ENCODE results near the gene SLC48A1. TPM values are rescaled to one million over a fixed set of nuclear protein-coding genes. Genes with fewer than 3 reads are reported as not detected.

The SLC48A1 gene
- total and polyA plus RNA-seq, 4 donors, result 6.1 to 15.4 (median 9.3) TPM

DNA sequence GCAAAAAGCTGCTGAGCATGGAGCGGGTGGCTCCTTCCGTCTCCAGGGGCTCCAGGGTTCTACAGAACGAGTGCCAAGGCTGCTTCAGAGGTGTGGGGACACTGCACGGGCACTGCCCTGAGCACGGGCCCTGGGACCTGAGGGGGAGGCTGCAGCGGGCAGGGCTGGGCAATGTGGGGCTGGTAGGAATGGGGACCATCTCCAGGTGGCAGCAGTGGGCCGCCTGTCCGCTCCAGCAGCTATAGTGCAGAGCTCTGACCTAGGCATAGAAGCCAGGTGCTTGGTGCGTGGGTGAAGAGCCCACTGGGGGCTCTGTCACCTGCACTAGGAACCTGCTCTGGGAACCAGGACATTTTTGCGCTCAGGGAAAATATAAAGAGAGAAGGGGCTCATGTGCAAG, 24.4 kb downstream of the SLC48A1 start:
- 48% methylated on average over 10 of the region's 10 CpGs for WGBS
- no peak for TF ChIP-seq TAF1 (conservative IDR thresholded peaks at IDR 0.05)
- no peak for TF ChIP-seq EGR1 (IDR thresholded peaks at IDR 0.05; ENCODE audit: low read depth in 2 of 2)
- TF ChIP-seq FOXA1 (IDR thresholded peaks at IDR 0.05), result no peak
- TF ChIP-seq, protein P1, sequence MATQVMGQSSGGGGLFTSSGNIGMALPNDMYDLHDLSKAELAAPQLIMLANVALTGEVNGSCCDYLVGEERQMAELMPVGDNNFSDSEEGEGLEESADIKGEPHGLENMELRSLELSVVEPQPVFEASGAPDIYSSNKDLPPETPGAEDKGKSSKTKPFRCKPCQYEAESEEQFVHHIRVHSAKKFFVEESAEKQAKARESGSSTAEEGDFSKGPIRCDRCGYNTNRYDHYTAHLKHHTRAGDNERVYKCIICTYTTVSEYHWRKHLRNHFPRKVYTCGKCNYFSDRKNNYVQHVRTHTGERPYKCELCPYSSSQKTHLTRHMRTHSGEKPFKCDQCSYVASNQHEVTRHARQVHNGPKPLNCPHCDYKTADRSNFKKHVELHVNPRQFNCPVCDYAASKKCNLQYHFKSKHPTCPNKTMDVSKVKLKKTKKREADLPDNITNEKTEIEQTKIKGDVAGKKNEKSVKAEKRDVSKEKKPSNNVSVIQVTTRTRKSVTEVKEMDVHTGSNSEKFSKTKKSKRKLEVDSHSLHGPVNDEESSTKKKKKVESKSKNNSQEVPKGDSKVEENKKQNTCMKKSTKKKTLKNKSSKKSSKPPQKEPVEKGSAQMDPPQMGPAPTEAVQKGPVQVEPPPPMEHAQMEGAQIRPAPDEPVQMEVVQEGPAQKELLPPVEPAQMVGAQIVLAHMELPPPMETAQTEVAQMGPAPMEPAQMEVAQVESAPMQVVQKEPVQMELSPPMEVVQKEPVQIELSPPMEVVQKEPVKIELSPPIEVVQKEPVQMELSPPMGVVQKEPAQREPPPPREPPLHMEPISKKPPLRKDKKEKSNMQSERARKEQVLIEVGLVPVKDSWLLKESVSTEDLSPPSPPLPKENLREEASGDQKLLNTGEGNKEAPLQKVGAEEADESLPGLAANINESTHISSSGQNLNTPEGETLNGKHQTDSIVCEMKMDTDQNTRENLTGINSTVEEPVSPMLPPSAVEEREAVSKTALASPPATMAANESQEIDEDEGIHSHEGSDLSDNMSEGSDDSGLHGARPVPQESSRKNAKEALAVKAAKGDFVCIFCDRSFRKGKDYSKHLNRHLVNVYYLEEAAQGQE (IDR thresholded peaks at IDR 0.05), result no peak
- TF ChIP-seq GABPA (IDR thresholded peaks at IDR 0.05 in 1 of 2, conservative IDR thresholded peaks at IDR 0.05 in 1 of 2), result no peak
- TF ChIP-seq, protein P2, sequence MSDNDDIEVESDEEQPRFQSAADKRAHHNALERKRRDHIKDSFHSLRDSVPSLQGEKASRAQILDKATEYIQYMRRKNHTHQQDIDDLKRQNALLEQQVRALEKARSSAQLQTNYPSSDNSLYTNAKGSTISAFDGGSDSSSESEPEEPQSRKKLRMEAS (IDR thresholded peaks at IDR 0.05), result no peak
- TF ChIP-seq, protein P3, sequence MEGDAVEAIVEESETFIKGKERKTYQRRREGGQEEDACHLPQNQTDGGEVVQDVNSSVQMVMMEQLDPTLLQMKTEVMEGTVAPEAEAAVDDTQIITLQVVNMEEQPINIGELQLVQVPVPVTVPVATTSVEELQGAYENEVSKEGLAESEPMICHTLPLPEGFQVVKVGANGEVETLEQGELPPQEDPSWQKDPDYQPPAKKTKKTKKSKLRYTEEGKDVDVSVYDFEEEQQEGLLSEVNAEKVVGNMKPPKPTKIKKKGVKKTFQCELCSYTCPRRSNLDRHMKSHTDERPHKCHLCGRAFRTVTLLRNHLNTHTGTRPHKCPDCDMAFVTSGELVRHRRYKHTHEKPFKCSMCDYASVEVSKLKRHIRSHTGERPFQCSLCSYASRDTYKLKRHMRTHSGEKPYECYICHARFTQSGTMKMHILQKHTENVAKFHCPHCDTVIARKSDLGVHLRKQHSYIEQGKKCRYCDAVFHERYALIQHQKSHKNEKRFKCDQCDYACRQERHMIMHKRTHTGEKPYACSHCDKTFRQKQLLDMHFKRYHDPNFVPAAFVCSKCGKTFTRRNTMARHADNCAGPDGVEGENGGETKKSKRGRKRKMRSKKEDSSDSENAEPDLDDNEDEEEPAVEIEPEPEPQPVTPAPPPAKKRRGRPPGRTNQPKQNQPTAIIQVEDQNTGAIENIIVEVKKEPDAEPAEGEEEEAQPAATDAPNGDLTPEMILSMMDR (IDR thresholded peaks at IDR 0.05; ENCODE audit: low read depth, low read length, missing input control), result peak; percentile 58
- peak; percentile 80 to 86 for TF ChIP-seq RAD21 (IDR thresholded peaks at IDR 0.05)
- DNase-seq (ENCODE audit: low spot score), result no peak
- Histone ChIP-seq H3K9ac (ENCODE audit: low read depth in 1 of 2, low read length in 2 of 2) (no peak overlapping the region), H3K27me3 (ENCODE audit: control insufficient read depth in 4 of 4, insufficient read depth in 4 of 4, low read length in 3 of 4) (no peaks in the 10 kb centered on the region), H3K9me3 (ENCODE audit: control insufficient read depth in 4 of 4, low read length in 3 of 4) (no peaks in the 10 kb centered on the region), H3K4me1 (ENCODE audit: control insufficient read depth in 4 of 4, insufficient read depth in 4 of 4, low read length in 3 of 4) (peaks cover 0 to 9% (median 4%) of the 10 kb centered on the region in 4 donors), H3K36me3 (ENCODE audit: control insufficient read depth in 4 of 4, insufficient read depth in 3 of 4, low read depth in 1 of 4, low read length in 3 of 4) (peaks cover 0 to 9% (median 0%) of the 10 kb centered on the region in 4 donors), H3K27ac (ENCODE audit: low read depth in 1 of 2, low read length in 2 of 2) (no peak overlapping the region), H3K4me3 (ENCODE audit: low read depth in 1 of 3, low read length in 3 of 3) (no peak overlapping the region)

DNA sequence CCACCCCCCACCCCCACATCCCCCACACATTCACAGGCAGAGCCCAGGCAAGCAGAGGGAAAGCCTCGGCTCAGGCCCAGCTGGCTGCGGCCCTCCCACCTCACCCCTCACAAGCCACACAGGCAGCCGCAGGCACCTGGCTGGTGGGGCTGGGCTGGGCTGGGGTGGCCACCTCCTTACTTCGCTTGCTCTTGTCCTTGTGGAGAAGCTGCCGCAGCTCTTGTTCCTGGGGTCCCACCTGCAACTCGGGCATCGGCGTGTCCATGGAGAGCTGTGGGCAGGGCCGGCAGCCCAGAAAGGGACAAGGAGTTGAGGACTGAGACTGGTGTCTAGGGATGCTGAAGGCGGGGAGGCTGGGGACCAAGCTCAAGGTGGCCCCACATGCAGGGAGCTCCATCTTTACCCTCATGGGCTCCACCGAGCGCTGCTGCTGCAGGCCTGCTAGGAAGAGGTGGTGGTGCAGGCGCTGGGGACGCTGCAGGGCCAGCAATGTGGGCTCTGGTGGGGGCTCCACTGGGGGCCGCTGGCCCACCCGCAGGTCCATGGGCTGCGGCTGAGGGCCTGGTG, 25.4 kb downstream of the SLC48A1 start:
- H3K9ac ChIP-seq (ENCODE audit: low read depth in 1 of 2, low read length in 2 of 2), result no peak overlapping the region
- no peaks in the 10 kb centered on the region for H3K9me3 ChIP-seq (ENCODE audit: control insufficient read depth in 4 of 4, low read length in 3 of 4)
- H3K4me3 ChIP-seq (ENCODE audit: low read depth in 1 of 3, low read length in 3 of 3), result no peak overlapping the region
- H3K4me1 ChIP-seq (ENCODE audit: control insufficient read depth in 4 of 4, insufficient read depth in 4 of 4, low read length in 3 of 4), result peaks cover 0 to 18% (median 5%) of the 10 kb centered on the region in 4 donors
- no peak for DNase-seq (ENCODE audit: low spot score)
- peaks cover 0 to 9% (median 0%) of the 10 kb centered on the region in 4 donors for H3K36me3 ChIP-seq (ENCODE audit: control insufficient read depth in 4 of 4, insufficient read depth in 3 of 4, low read depth in 1 of 4, low read length in 3 of 4)
- 92% methylated on average over 17 of the region's 17 CpGs for WGBS
- H3K27me3 ChIP-seq (ENCODE audit: control insufficient read depth in 4 of 4, insufficient read depth in 4 of 4, low read length in 3 of 4), result no peaks in the 10 kb centered on the region
- H3K27ac ChIP-seq (ENCODE audit: low read depth in 1 of 2, low read length in 2 of 2), result no peak overlapping the region
- TF ChIP-seq JUND (IDR thresholded peaks at IDR 0.05) (no peak), FOXA2 (IDR thresholded peaks at IDR 0.05) (no peak), RXRA (IDR thresholded peaks at IDR 0.05) (no peak), FOXA1 (IDR thresholded peaks at IDR 0.05) (no peak), NR2F2 (IDR thresholded peaks at IDR 0.05) (no peak), TAF1 (conservative IDR thresholded peaks at IDR 0.05) (no peak), SP1 (IDR thresholded peaks at IDR 0.05) (no peak), YY1 (IDR thresholded peaks at IDR 0.05) (no peak), HNF4G (IDR thresholded peaks at IDR 0.05) (no peak), HNF4A (conservative IDR thresholded peaks at IDR 0.05) (no peak), GABPA (IDR thresholded peaks at IDR 0.05 in 1 of 2, conservative IDR thresholded peaks at IDR 0.05 in 1 of 2) (no peak), RAD21 (IDR thresholded peaks at IDR 0.05) (no peak), EGR1 (IDR thresholded peaks at IDR 0.05; ENCODE audit: low read depth in 2 of 2) (no peak)
- TF ChIP-seq, protein P4, sequence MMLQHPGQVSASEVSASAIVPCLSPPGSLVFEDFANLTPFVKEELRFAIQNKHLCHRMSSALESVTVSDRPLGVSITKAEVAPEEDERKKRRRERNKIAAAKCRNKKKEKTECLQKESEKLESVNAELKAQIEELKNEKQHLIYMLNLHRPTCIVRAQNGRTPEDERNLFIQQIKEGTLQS (IDR thresholded peaks at IDR 0.05), result no peak
- TF ChIP-seq, protein P5, sequence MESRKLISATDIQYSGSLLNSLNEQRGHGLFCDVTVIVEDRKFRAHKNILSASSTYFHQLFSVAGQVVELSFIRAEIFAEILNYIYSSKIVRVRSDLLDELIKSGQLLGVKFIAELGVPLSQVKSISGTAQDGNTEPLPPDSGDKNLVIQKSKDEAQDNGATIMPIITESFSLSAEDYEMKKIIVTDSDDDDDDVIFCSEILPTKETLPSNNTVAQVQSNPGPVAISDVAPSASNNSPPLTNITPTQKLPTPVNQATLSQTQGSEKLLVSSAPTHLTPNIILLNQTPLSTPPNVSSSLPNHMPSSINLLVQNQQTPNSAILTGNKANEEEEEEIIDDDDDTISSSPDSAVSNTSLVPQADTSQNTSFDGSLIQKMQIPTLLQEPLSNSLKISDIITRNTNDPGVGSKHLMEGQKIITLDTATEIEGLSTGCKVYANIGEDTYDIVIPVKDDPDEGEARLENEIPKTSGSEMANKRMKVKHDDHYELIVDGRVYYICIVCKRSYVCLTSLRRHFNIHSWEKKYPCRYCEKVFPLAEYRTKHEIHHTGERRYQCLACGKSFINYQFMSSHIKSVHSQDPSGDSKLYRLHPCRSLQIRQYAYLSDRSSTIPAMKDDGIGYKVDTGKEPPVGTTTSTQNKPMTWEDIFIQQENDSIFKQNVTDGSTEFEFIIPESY (IDR thresholded peaks at IDR 0.05), result no peak
- TF ChIP-seq, protein P2 (IDR thresholded peaks at IDR 0.05), result no peak
- TF ChIP-seq, protein P1 (IDR thresholded peaks at IDR 0.05), result no peak

Data from liver (tissue), 9 donors.